Large intestine (tissue), 3 donors: Measurements from ENCODE around the gene NELFCD. TPM values are rescaled to one million over a fixed set of nuclear protein-coding genes. Genes with fewer than 3 reads are reported as not detected.

Source experiments
- DNase-seq, 2 donors: peaks; one replicate each; pipeline versions ENCODE4 v3.0.0 to v3.0.0-alpha.2; 2013
- H3K27ac ChIP-seq: one replicate; pipeline ENCODE4 v1.5.1; 2013; ENCODE audit warnings: low read length
- H3K27me3 ChIP-seq: 2 replicates; pipeline ENCODE4 v1.6.1; 2013; ENCODE audit warnings: low read length; ENCODE audit not compliant: control insufficient read depth, insufficient read depth
- H3K36me3 ChIP-seq: 2 replicates; pipeline ENCODE4 v1.6.1; 2013; ENCODE audit warnings: low read length; ENCODE audit not compliant: control insufficient read depth, insufficient read depth
- H3K4me1 ChIP-seq: one replicate; pipeline ENCODE4 v1.6.1; 2013; ENCODE audit warnings: low read length; ENCODE audit not compliant: control insufficient read depth, insufficient read depth
- H3K4me3 ChIP-seq: one replicate; pipeline ENCODE4 v1.5.1; 2013; ENCODE audit warnings: low read length
- H3K9me3 ChIP-seq: one replicate; pipeline ENCODE4 v1.6.1; 2013; ENCODE audit warnings: mild to moderate bottlenecking, low read depth, low read length, moderate library complexity; ENCODE audit not compliant: control insufficient read depth
- WGBS: methylation state at CpG from one replicate; pipeline ENCODE4 v1.1.5; 2013; ENCODE audit warnings: low lambda C conversion rate; ENCODE audit not compliant: insufficient coverage; 5-methylcytosine and 5-hydroxymethylcytosine counted together
- polyA plus RNA-seq: library from polyadenylated mRNA; unstranded; fragments of 120-200 nt; gene quantifications from one replicate; pipeline ENCODE4 v1.2.1, GENCODE V29; 2013

The NELFCD gene
- polyA plus RNA-seq, 1 donor: 82.0 TPM

- Histone ChIP-seq H3K4me3 (no peak overlapping the region), H3K9me3 (no peaks in the 10 kb centered on the region), H3K4me1 (no peaks in the 10 kb centered on the region), H3K27ac (no peak overlapping the region), H3K36me3 (peaks cover 92% of the 10 kb centered on the region), H3K27me3 (no peaks in the 10 kb centered on the region)
- DNase-seq: no peak
- WGBS: no CpG with 5 or more reads among the region's 23 CpGs
These were observed 12.5 kb downstream of the NELFCD start for GRCh38 chr20:58993332-58994248.

- peaks cover 91% of the 10 kb centered on the region for H3K36me3 ChIP-seq
- H3K9me3 ChIP-seq: no peaks in the 10 kb centered on the region
- no peak overlapping the region for H3K4me3 ChIP-seq
- WGBS: 100% methylated on average over 1 of the region's 17 CpGs
- no peaks in the 10 kb centered on the region for H3K27me3 ChIP-seq
- no peak overlapping the region for H3K27ac ChIP-seq
- no peak for DNase-seq
- H3K4me1 ChIP-seq: no peaks in the 10 kb centered on the region
These were observed 13.5 kb downstream of the NELFCD start for GRCh38 chr20:58994390-58995159.

- no peak overlapping the region for H3K4me3 ChIP-seq
- H3K27me3 ChIP-seq: no peaks in the 10 kb centered on the region
- no peaks in the 10 kb centered on the region for H3K4me1 ChIP-seq
- no peak overlapping the region for H3K27ac ChIP-seq
- peaks cover 85% of the 10 kb centered on the region for H3K36me3 ChIP-seq
- WGBS: no CpG with 5 or more reads among the region's 18 CpGs
- DNase-seq: no peak
- H3K9me3 ChIP-seq: no peaks in the 10 kb centered on the region
These were observed 14.6 kb downstream of the NELFCD start for GRCh38 chr20:58995461-58996225.

- WGBS: no CpG with 5 or more reads among the region's 12 CpGs
- no peaks in the 10 kb centered on the region for H3K9me3 ChIP-seq
- no peaks in the 10 kb centered on the region for H3K27me3 ChIP-seq
- H3K4me1 ChIP-seq: no peaks in the 10 kb centered on the region
- peaks cover 83% of the 10 kb centered on the region for H3K36me3 ChIP-seq
- no peak overlapping the region for H3K27ac ChIP-seq
- H3K4me3 ChIP-seq: no peak overlapping the region
- no peak for DNase-seq
These were observed 15.2 kb downstream of the NELFCD start for GRCh38 chr20:58996226-58996611.

GRCh38 chr20:58997141-58997770 is 16.2 kb downstream of the NELFCD start:
- Histone ChIP-seq H3K4me3 (no peak overlapping the region), H3K4me1 (no peaks in the 10 kb centered on the region), H3K27me3 (no peaks in the 10 kb centered on the region), H3K36me3 (peaks cover 81% of the 10 kb centered on the region), H3K27ac (no peak overlapping the region), H3K9me3 (no peaks in the 10 kb centered on the region)
- no peak for DNase-seq
- no CpG with 5 or more reads among the region's 24 CpGs for WGBS

- DNase-seq: no peak
- no peaks in the 10 kb centered on the region for H3K4me1 ChIP-seq
- peaks cover 67% of the 10 kb centered on the region for H3K36me3 ChIP-seq
- no peak overlapping the region for H3K27ac ChIP-seq
- H3K9me3 ChIP-seq: no peaks in the 10 kb centered on the region
- H3K4me3 ChIP-seq: no peak overlapping the region
- 100% methylated on average over 2 of the region's 11 CpGs for WGBS
- no peaks in the 10 kb centered on the region for H3K27me3 ChIP-seq
These were observed 17.6 kb downstream of the NELFCD start for GRCh38 chr20:58998656-58999055.

GRCh38 chr20:59000326-59000725 is 19.3 kb downstream of the NELFCD start:
- no CpG with 5 or more reads among the region's 3 CpGs for WGBS
- H3K4me1 ChIP-seq: peaks cover 4% of the 10 kb centered on the region
- no peaks in the 10 kb centered on the region for H3K9me3 ChIP-seq
- no peak overlapping the region for H3K27ac ChIP-seq
- DNase-seq: no peak
- H3K4me3 ChIP-seq: no peak overlapping the region
- peaks cover 52% of the 10 kb centered on the region for H3K36me3 ChIP-seq
- no peaks in the 10 kb centered on the region for H3K27me3 ChIP-seq

- Histone ChIP-seq H3K36me3 (peaks cover 45% of the 10 kb centered on the region), H3K4me3 (no peak overlapping the region), H3K27me3 (no peaks in the 10 kb centered on the region), H3K27ac (no peak overlapping the region), H3K9me3 (no peaks in the 10 kb centered on the region), H3K4me1 (peaks cover 7% of the 10 kb centered on the region)
- no peak for DNase-seq
- no CpG with 5 or more reads among the region's 13 CpGs for WGBS
These were observed 20.0 kb downstream of the NELFCD start for GRCh38 chr20:59001068-59001448.

- H3K9me3 ChIP-seq: no peaks in the 10 kb centered on the region
- no peak for DNase-seq
- H3K4me1 ChIP-seq: peaks cover 11% of the 10 kb centered on the region
- H3K4me3 ChIP-seq: no peak overlapping the region
- H3K27ac ChIP-seq: no peak overlapping the region
- no peaks in the 10 kb centered on the region for H3K27me3 ChIP-seq
- H3K36me3 ChIP-seq: peaks cover 39% of the 10 kb centered on the region
- no CpG with 5 or more reads among the region's 27 CpGs for WGBS
These were observed 20.6 kb downstream of the NELFCD start for GRCh38 chr20:59001449-59002171.
